ENCODE measurements around the gene FREM1. TPM values are rescaled to one million over a fixed set of nuclear protein-coding genes. Genes with fewer than 3 reads are reported as not detected.

FREM1 gene
- total RNA-seq, 1 donor from 2014 or later = not detected

GRCh38 chr9:14686168-14686567 is 224.1 kb downstream of the FREM1 start:
- CTCF ChIA-PET = interaction anchor here (1.5 kb wide), 1 partner anchor 25 kb away, joined by 5 read pairs; no protein-coding TSS in a partner anchor
- Mint-ChIP-seq H3K27ac (no peak overlapping the region), H3K36me3 (ENCODE audit: low read depth) (peaks cover 60% of the 10 kb centered on the region), H3K9me3 (peaks cover 2% of the 10 kb centered on the region), H3K4me3 (no peak overlapping the region), H3K27me3 (no peaks in the 10 kb centered on the region), H3K4me1 (peaks cover 68% of the 10 kb centered on the region)
- POLR2A ChIA-PET = no interaction called here
- TF ChIP-seq CTCF (IDR thresholded peaks at IDR 0.05) = no peak
- intact Hi-C loops (cut with micrococcal nuclease) = loop anchor here (5.0 kb wide), 1 partner anchor 364 kb away; no protein-coding TSS in a partner anchor
- no peak for DNase-seq
- no peak for ATAC-seq (ENCODE audit: low read depth)

Other genes starting within 250 kb of the FREM1 start
- 22.6 and 29.4 TPM in 2 replicates for gene ZDHHC21, start 217.0 kb downstream of the FREM1 start, total RNA-seq
- not detected in 2 replicates for gene CER1, start 187.7 kb downstream of the FREM1 start, total RNA-seq

Data from activated B cell treated with CpG ODN at 0.5 μM for 24 hours (primary cell).